Small intestine (tissue), 7 donors: ENCODE measurements around the gene ZNF454. TPM values are rescaled to one million over a fixed set of nuclear protein-coding genes. Genes with fewer than 3 reads are reported as not detected.

ENCODE experiments used
- DNase-seq, 2 donors: peaks; one replicate each; pipeline versions ENCODE4 v3.0.0 to v3.0.0-alpha.2; 2013
- FAIRE-seq: peaks from 2 replicates; lab custom pipeline; 2012; peaks lifted over from hg19 to GRCh38; lab: Jason Lieb, UNC
- H3K27ac ChIP-seq, 3 donors: one replicate each; pipeline ENCODE4 v1.5.1; 2013; ENCODE audit warnings: low read length in 2 of 3, mild to moderate bottlenecking in 2 of 3, control low read depth in 1 of 3, inconsistent platforms in 1 of 3, low read depth in 1 of 3, moderate library complexity in 1 of 3
- H3K27me3 ChIP-seq, 3 donors: one replicate each; pipeline ENCODE4 v1.6.1; 2013; ENCODE audit warnings: low read length in 3 of 3, inconsistent platforms in 1 of 3; ENCODE audit not compliant: control insufficient read depth in 3 of 3, insufficient read depth in 3 of 3
- H3K36me3 ChIP-seq, 3 donors: one replicate each; pipeline ENCODE4 v1.6.1; 2013; ENCODE audit warnings: low read length in 3 of 3, inconsistent platforms in 1 of 3, low read depth in 1 of 3, mild to moderate bottlenecking in 1 of 3, moderate library complexity in 1 of 3; ENCODE audit not compliant: control insufficient read depth in 3 of 3, insufficient read depth in 2 of 3
- H3K4me1 ChIP-seq, 3 donors: one replicate each; pipeline ENCODE4 v1.6.1; 2013; ENCODE audit warnings: low read length in 2 of 3, inconsistent platforms in 1 of 3, low read depth in 1 of 3, mild to moderate bottlenecking in 1 of 3, moderate library complexity in 1 of 3; ENCODE audit not compliant: control insufficient read depth in 3 of 3, insufficient read depth in 2 of 3
- H3K4me3 ChIP-seq, 3 donors: one replicate each; pipeline ENCODE4 v1.5.1; 2013; ENCODE audit warnings: low read length in 3 of 3, control low read depth in 1 of 3, inconsistent platforms in 1 of 3, low read depth in 1 of 3, mild to moderate bottlenecking in 1 of 3, moderate library complexity in 1 of 3
- H3K9me3 ChIP-seq, 2 donors: one replicate each; pipeline ENCODE4 v1.6.1; 2013; ENCODE audit warnings: low read depth in 1 of 2, low read length in 1 of 2; ENCODE audit not compliant: control insufficient read depth in 2 of 2, insufficient read depth in 1 of 2
- WGBS, 3 donors: extraction: QIAGEN DNeasy Blood & Tissue Kit; methylation state at CpG; one replicate each; pipeline ENCODE4 v1.1.7; 2013; 5-methylcytosine and 5-hydroxymethylcytosine counted together
- polyA plus RNA-seq, 4 donors: library from polyadenylated mRNA; stranded (reverse) in 3 of 4; unstranded in 1 of 4; fragments of 200-250 nt in 3 of 4; fragments of 120-200 nt in 1 of 4; gene quantifications; one replicate each; pipeline versions ENCODE4 v1.2.1 to v1.2.3, GENCODE V29; 2013
- donor health status: healthy with polysubstance abuse.
- donor health status: control.
- donor health status: control.
- donor health status: Bipolar disorder and iron deficiency.
- donor health status: healthy.

The ZNF454 gene
- polyA plus RNA-seq, 4 donors: 0.54 to 3.1 (median 0.97) TPM; not detected in 1

GRCh38 chr5:178996156-178996555 is 55.2 kb downstream of the ZNF454 start:
- Histone ChIP-seq H3K4me1 (no peaks in the 10 kb centered on the region), H3K27me3 (peaks cover 0 to 33% (median 24%) of the 10 kb centered on the region in 3 donors), H3K27ac (no peak overlapping the region), H3K9me3 (peaks cover 0 to 9% of the 10 kb centered on the region in 2 donors), H3K36me3 (no peaks in the 10 kb centered on the region), H3K4me3 (no peak overlapping the region)
- DNase-seq: no peak
- WGBS, 3 donors: 61 to 74% (median 67%) methylated on average over 11 of the region's 11 CpGs
- FAIRE-seq: no peak

GRCh38 chr5:178997191-178997590 is 56.2 kb downstream of the ZNF454 start:
- H3K27me3 ChIP-seq: peaks cover 0 to 33% (median 24%) of the 10 kb centered on the region in 3 donors
- no peak overlapping the region for H3K27ac ChIP-seq
- H3K36me3 ChIP-seq: no peaks in the 10 kb centered on the region
- H3K9me3 ChIP-seq: peaks cover 0 to 5% of the 10 kb centered on the region in 2 donors
- DNase-seq (no peak), FAIRE-seq (no peak)
- no peak overlapping the region for H3K4me3 ChIP-seq
- 59 to 66% (median 63%) methylated on average over 6 of the region's 6 CpGs for WGBS, 3 donors
- no peaks in the 10 kb centered on the region for H3K4me1 ChIP-seq

GRCh38 chr5:178998441-178998840 is 57.4 kb downstream of the ZNF454 start:
- FAIRE-seq: no peak
- peaks cover 0 to 26% (median 17%) of the 10 kb centered on the region in 3 donors for H3K27me3 ChIP-seq
- H3K9me3 ChIP-seq: peaks cover 0 to 5% of the 10 kb centered on the region in 2 donors
- H3K36me3 ChIP-seq: no peaks in the 10 kb centered on the region
- WGBS, 3 donors: 90 to 95% (median 94%) methylated on average over 13 of the region's 13 CpGs
- no peak overlapping the region for H3K27ac ChIP-seq
- H3K4me3 ChIP-seq: no peak overlapping the region
- DNase-seq: no peak
- H3K4me1 ChIP-seq: no peaks in the 10 kb centered on the region

- Histone ChIP-seq H3K36me3 (no peaks in the 10 kb centered on the region), H3K4me3 (no peak overlapping the region), H3K27ac (no peak overlapping the region), H3K9me3 (peaks cover 0 to 5% of the 10 kb centered on the region in 2 donors), H3K4me1 (no peaks in the 10 kb centered on the region), H3K27me3 (no peaks in the 10 kb centered on the region)
- FAIRE-seq (no peak), DNase-seq (no peak)
- 78 to 87% (median 86%) methylated on average over 2 of the region's 2 CpGs for WGBS, 3 donors
These were observed 65.6 kb downstream of the ZNF454 start for GRCh38 chr5:179006564-179006963.

GRCh38 chr5:179008667-179009066 is 67.7 kb downstream of the ZNF454 start:
- H3K27me3 ChIP-seq: no peaks in the 10 kb centered on the region
- no peak overlapping the region for H3K27ac ChIP-seq
- H3K4me1 ChIP-seq: no peaks in the 10 kb centered on the region
- no peak for FAIRE-seq
- no peak for DNase-seq
- no peaks in the 10 kb centered on the region for H3K36me3 ChIP-seq
- 13 to 38% (median 23%) methylated on average over 1 of the region's 1 CpG for WGBS, 3 donors
- H3K9me3 ChIP-seq: peaks cover 0 to 9% of the 10 kb centered on the region in 2 donors
- no peak overlapping the region for H3K4me3 ChIP-seq

Other genes starting within 250 kb of the ZNF454 start
- 10 to 100 TPM in 1 of 4 donors, 1 to 10 TPM in 3; 5.2 to 11.2 (median 8.4) TPM for gene ZNF354A, start 210.5 kb upstream of the ZNF454 start, polyA plus RNA-seq
- 10 to 100 TPM in 1 of 4 donors, 1 to 10 TPM in 3; 4.4 to 27.8 (median 6.3) TPM for gene ZNF354B, start 81.2 kb upstream of the ZNF454 start, polyA plus RNA-seq
- 1 to 10 TPM in 1 of 4 donors, under 1 TPM in 3; 0.22 to 2.5 (median 0.49) TPM for gene ZFP2, start 45.3 kb upstream of the ZNF454 start, polyA plus RNA-seq
- under 1 TPM in 1 of 4 donors, not detected in 3; 0.43 TPM for gene GRM6, start 54.1 kb downstream of the ZNF454 start, polyA plus RNA-seq
- 1 to 10 TPM; 1.5 to 3.0 (median 2.0) TPM for gene ZNF879, start 82.6 kb downstream of the ZNF454 start, polyA plus RNA-seq
- gene ZNF354C, start 119.2 kb downstream of the ZNF454 start, polyA plus RNA-seq: 1 to 10 TPM in 2 of 4 donors, under 1 TPM in 2; 0.45 to 5.1 (median 0.94) TPM